ENCODE results near the gene SORCS2.

The SORCS2 gene

DNA sequence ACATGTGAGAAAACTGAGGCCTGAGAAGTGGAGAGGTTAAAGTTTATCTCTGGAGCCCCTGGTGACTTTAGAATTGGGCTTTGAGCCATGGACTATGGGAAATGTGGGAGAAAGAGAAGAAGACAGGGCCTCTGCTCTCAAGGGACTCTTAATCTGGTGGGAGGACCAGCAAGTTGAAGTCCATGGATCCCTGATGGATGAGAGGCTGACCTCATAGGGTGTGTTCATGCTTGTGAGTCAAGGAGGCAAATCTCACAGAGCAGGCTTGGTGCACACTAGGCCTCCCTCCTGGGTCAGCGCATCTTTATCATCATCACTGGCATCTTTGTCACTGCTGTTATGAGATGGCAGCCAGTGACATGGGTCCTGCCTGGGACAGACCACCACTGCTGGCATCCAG lies 535.4 kb downstream of the SORCS2 start:
- no peaks in the 10 kb centered on the region for H3K36me3 Mint-ChIP-seq (ENCODE audit: low read depth)
- no peak overlapping the region for H3K27ac Mint-ChIP-seq
- H3K4me1 Mint-ChIP-seq (ENCODE audit: low read depth) = peaks cover 2% of the 10 kb centered on the region
- no peak overlapping the region for H3K4me3 Mint-ChIP-seq
- H3K9me3 Mint-ChIP-seq = peaks cover 11% of the 10 kb centered on the region
- intact Hi-C loops (cut with micrococcal nuclease) = no loop called here
- peaks cover 9% of the 10 kb centered on the region for H3K27me3 Mint-ChIP-seq

DNA sequence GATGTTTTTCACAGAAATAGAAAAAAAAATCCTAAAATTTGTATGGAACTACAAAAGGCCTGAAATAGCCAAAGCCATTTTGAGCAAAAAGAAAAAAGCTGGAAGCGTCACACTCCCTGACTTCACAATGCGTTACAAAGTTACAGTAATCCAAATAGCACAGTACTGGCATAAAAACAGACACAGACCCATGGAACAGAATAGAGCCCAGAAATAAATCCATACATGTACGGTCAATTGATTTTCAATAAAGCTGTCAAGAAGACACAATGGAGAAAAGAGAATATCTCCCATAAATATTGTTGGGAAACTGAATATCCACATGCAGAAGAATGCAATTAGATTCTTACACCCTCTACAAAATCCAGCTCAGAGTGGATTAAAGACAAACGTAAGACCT lies 539.1 kb downstream of the SORCS2 start:
- Mint-ChIP-seq H3K27me3 (peaks cover 17% of the 10 kb centered on the region), H3K4me1 (ENCODE audit: low read depth) (no peaks in the 10 kb centered on the region), H3K36me3 (ENCODE audit: low read depth) (no peaks in the 10 kb centered on the region), H3K9me3 (no peaks in the 10 kb centered on the region), H3K27ac (no peak overlapping the region), H3K4me3 (no peak overlapping the region)
- intact Hi-C loops (cut with micrococcal nuclease) = no loop called here

DNA sequence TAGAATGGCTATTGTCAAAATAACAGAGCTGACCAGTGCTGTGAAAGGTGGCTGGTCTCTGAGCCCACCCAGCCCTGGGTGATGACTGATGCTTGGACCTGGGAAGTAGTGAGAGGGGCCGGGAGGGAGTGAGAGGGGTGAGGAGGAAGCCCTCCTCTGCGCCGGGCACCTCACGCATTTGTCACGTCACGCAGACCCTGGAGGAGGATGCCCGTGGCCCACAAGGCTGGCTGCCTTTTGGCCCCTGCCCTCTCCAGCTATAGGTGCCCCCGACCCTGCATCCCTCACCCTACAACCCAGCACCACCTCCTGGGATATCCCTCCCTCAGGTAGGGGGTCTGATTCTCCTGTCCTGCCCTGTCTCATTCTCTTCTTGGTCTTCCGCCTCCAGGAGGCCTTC lies 539.9 kb downstream of the SORCS2 start:
- no peaks in the 10 kb centered on the region for H3K36me3 Mint-ChIP-seq (ENCODE audit: low read depth)
- H3K27me3 Mint-ChIP-seq = peaks cover 20% of the 10 kb centered on the region
- H3K4me3 Mint-ChIP-seq = no peak overlapping the region
- H3K27ac Mint-ChIP-seq = no peak overlapping the region
- no peaks in the 10 kb centered on the region for H3K4me1 Mint-ChIP-seq (ENCODE audit: low read depth)
- intact Hi-C loops (cut with micrococcal nuclease) = no loop called here
- H3K9me3 Mint-ChIP-seq = no peaks in the 10 kb centered on the region

DNA sequence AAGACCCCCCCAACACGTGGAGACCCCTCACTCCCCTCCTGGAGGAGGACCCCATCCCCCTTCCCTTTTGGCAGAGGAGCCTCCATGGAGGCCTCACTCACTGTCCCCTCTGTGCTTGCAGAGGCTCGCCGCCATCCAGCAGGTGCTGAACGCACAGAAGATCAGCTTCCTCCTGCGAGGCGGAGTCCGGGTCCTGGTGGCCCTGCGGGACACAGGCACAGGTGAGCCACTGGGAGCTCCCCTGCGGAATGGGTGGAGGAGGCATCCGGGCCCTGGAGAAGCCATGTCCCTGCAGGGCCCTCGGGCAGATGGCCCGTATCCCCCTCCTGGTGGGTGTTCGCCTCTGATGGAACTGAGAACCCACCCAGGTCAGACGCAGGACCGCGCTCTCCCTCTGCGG lies 540.9 kb downstream of the SORCS2 start:
- no peaks in the 10 kb centered on the region for H3K36me3 Mint-ChIP-seq (ENCODE audit: low read depth)
- no peak overlapping the region for H3K4me3 Mint-ChIP-seq
- H3K4me1 Mint-ChIP-seq (ENCODE audit: low read depth) = no peaks in the 10 kb centered on the region
- no peaks in the 10 kb centered on the region for H3K9me3 Mint-ChIP-seq
- intact Hi-C loops (cut with micrococcal nuclease) = no loop called here
- H3K27me3 Mint-ChIP-seq = peaks cover 23% of the 10 kb centered on the region
- no peak overlapping the region for H3K27ac Mint-ChIP-seq

DNA sequence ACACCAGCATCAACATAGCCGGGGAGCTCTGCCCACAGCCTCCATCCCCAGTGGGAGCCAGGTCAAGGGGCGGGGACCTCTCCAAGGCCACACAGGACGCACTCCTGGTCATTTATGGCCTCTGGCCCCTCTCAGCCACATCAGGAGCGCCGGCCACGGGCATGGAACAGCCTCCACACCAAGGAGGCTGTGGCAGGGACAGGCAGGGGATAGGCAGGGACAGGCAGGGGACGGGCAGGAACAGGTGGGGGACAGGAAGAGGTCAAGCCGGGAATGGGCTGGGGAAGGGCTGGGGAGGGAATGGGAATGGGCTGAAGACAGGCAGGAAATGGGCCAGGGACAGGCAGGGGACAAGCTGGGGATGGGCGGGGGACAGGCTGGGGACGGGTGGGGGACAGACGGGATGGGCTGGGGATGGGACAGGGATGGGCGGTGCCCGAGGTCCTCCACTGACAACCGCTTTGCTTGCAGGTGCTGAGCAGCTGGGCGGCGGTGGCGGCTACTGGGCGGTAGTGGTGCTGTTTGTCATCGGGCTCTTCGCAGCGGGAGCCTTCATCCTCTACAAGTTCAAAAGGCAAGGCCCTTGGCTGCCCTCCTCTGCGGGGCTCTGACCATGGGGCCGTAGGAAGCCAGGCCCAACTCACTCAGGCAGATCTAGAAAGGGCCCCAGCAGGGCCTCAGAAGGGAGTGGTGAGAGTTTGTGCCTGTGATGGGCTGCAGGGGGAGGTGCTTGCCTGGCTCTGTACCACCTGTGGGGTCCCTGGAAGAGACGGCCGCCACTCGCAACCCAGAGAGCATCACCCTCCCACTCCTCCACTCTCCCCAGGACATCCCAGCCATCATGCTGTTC lies 541.7 kb downstream of the SORCS2 start:
- H3K4me3 Mint-ChIP-seq = no peak overlapping the region
- no peak overlapping the region for H3K27ac Mint-ChIP-seq
- H3K27me3 Mint-ChIP-seq = peaks cover 23% of the 10 kb centered on the region
- H3K9me3 Mint-ChIP-seq = no peaks in the 10 kb centered on the region
- H3K36me3 Mint-ChIP-seq (ENCODE audit: low read depth) = no peaks in the 10 kb centered on the region
- H3K4me1 Mint-ChIP-seq (ENCODE audit: low read depth) = no peaks in the 10 kb centered on the region
- intact Hi-C loops (cut with micrococcal nuclease) = no loop called here

DNA sequence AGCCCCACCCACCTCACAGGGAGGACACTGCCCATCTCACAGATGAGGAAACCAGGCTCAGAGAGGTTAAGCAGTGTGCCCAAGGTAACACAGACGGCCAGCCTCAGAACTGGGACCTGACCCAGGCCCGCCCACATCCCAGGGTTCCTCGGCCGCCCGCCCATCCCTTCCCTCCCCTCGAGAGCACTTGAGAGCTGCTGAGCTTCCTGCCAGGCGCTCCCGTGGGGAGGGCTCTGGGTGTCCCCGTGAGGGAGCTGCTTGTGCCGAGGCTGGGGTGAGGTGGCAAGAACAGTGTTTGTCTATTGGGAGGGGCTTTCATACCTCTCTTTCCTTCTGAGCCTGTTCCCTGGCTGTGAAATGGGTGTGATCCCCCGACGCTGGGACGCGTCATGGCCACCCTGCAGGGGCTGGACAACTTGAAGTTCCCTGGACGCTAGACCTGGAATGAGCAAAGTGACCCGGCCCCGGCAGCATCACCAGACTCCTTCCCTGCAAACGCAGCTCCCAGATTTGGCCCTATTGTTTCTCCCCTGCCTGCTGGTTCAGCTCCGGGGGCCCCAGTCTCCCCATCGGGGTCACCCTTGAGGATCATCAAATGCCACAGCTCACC lies 542.4 kb downstream of the SORCS2 start:
- H3K36me3 Mint-ChIP-seq (ENCODE audit: low read depth) = no peaks in the 10 kb centered on the region
- intact Hi-C loops (cut with micrococcal nuclease) = no loop called here
- peaks cover 23% of the 10 kb centered on the region for H3K27me3 Mint-ChIP-seq
- no peaks in the 10 kb centered on the region for H3K9me3 Mint-ChIP-seq
- H3K4me1 Mint-ChIP-seq (ENCODE audit: low read depth) = no peaks in the 10 kb centered on the region
- no peak overlapping the region for H3K27ac Mint-ChIP-seq
- no peak overlapping the region for H3K4me3 Mint-ChIP-seq

DNA sequence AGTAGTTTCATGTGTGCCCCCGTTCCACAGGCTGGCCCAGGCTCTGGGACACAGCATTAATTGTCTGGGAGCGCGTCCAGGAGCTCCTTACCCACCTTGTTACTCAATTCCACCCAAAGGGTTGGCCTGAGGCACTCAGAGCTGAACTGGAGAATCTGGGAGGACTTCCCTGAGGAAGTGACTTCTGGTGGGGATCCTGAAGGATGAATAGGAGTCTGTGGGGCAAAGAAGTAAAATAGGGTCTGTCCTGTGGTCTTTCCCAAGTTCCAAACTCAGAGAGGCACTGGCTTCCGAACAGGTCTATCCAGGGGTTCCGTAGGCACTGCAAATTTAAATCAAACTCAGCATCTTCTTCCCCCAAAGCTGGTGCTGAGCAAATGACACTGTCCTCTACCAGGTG lies 543.1 kb downstream of the SORCS2 start:
- H3K27me3 Mint-ChIP-seq = peaks cover 24% of the 10 kb centered on the region
- H3K9me3 Mint-ChIP-seq = no peaks in the 10 kb centered on the region
- H3K4me3 Mint-ChIP-seq = no peak overlapping the region
- intact Hi-C loops (cut with micrococcal nuclease) = no loop called here
- no peaks in the 10 kb centered on the region for H3K4me1 Mint-ChIP-seq (ENCODE audit: low read depth)
- no peaks in the 10 kb centered on the region for H3K36me3 Mint-ChIP-seq (ENCODE audit: low read depth)
- no peak overlapping the region for H3K27ac Mint-ChIP-seq

DNA sequence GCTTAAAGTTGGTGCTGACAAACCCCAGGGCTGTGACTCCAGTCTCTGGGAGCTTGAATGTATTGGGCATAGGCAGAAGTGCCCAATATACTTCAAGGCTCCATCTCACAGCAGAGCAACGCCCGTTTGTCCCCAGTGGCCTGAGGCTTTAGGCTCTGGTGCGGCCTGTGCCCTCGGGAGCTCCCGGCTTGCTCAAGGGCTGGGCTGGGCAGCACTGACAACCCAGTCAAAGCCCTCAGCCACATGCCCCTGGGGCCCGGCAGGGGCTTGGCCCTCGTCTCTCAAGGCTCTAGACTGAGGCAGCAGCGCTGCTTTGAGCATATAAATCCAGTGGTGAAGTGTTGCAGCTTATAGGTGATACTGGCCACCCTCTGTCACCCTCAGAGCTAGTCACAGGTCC lies 543.6 kb downstream of the SORCS2 start:
- Mint-ChIP-seq H3K9me3 (no peaks in the 10 kb centered on the region), H3K4me3 (no peak overlapping the region), H3K27me3 (peaks cover 28% of the 10 kb centered on the region), H3K4me1 (ENCODE audit: low read depth) (no peaks in the 10 kb centered on the region), H3K36me3 (ENCODE audit: low read depth) (no peaks in the 10 kb centered on the region), H3K27ac (no peak overlapping the region)
- intact Hi-C loops (cut with micrococcal nuclease) = no loop called here

DNA sequence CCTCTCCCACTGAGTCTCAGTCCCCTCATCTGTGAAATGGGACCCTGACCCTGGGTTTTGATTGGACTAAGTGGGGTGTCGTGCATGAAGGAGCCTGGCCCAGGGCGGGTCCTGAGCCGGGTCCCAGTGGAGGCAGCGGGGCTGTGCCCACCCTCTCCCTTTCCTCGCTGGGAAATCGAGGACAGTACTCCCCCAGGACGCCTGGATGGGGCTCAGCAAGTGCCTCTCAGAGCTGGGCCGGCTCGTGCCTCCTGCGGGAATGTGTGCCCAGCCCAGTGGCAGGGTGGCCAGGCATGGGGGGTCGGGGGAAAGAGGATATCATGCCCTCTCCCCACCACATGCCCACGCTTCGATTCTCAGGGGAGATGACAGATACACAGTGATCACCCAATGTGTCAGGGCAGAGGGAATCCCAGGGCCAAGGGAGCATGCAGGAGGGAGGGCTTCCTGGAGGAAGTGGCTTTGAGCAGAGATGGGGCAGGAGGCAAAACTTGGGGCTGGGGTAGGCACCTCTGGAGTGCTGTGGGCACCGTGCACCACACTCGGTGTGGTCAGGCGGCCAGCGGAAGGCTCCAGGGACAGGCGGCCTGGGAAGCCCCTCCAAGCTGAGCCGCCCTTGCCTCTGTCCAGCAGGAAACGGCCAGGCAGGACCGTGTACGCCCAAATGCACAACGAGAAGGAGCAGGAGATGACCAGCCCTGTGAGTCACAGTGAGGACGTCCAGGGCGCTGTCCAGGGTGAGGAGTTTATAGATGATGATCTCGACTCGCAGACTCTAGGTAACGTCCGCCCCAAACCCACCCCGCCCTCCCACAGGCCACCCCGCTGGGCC lies 544.3 kb downstream of the SORCS2 start:
- intact Hi-C loops (cut with micrococcal nuclease) = no loop called here
- peaks cover 30% of the 10 kb centered on the region for H3K27me3 Mint-ChIP-seq
- H3K36me3 Mint-ChIP-seq (ENCODE audit: low read depth) = no peaks in the 10 kb centered on the region
- no peaks in the 10 kb centered on the region for H3K4me1 Mint-ChIP-seq (ENCODE audit: low read depth)
- no peak overlapping the region for H3K4me3 Mint-ChIP-seq
- no peak overlapping the region for H3K27ac Mint-ChIP-seq
- H3K9me3 Mint-ChIP-seq = no peaks in the 10 kb centered on the region

DNA sequence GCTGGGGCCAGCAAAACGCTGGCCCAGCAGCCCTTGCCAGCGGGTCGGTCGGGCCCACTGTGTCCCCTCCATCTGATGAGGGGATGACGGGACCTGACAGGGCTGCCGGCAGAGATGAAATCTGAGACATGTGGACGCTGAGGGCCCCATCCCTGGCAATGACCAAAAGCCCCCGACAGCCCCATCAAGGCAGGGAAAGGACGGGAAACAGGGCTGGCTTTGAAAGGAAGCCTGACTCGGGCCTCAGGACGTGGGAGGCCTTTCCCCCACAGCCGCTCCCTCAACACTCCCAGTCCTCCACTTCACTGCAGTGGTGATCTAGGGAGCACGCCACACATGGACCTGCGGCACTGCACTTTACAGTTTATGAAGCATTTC lies 544.9 kb downstream of the SORCS2 start:
- H3K27me3 Mint-ChIP-seq = peaks cover 29% of the 10 kb centered on the region
- H3K9me3 Mint-ChIP-seq = no peaks in the 10 kb centered on the region
- H3K36me3 Mint-ChIP-seq (ENCODE audit: low read depth) = no peaks in the 10 kb centered on the region
- no peak overlapping the region for H3K4me3 Mint-ChIP-seq
- H3K4me1 Mint-ChIP-seq (ENCODE audit: low read depth) = no peaks in the 10 kb centered on the region
- intact Hi-C loops (cut with micrococcal nuclease) = no loop called here
- H3K27ac Mint-ChIP-seq = no peak overlapping the region

DNA sequence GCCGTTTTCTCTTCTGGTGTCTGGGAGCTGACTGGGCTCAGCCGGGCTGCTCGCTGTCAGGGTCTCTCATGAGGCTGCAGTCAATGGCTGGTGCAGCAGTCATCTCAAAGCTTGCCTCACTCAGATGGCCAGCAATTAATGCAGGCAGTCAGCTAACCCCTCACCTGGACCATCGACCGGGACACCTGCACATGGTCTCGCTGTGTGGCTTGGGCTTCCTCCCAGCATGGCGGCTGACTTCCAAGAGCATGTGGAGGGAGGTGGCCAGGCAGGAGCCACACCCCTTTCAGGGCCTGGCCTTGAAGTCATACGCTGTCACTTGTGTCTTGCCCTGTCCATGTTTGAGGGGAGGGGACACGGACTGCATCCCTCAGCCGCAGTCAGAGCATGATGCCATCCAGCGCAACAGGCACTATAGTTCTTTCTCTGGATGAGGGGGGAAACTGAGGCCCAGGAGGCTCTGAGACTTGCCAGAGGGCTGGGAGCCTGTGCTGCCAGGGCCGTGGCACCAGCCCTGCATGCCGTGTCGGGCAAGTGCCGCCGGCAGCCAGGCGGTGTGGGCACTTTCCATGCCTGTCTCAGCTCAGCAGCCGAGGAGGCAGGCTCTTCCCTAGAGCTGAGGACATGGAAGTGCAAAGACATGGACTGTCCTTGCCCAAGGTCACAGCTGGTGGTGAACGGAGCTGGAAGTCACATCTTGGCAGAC lies 545.6 kb downstream of the SORCS2 start:
- H3K4me3 Mint-ChIP-seq = no peak overlapping the region
- H3K4me1 Mint-ChIP-seq (ENCODE audit: low read depth) = peaks cover 5% of the 10 kb centered on the region
- no peaks in the 10 kb centered on the region for H3K36me3 Mint-ChIP-seq (ENCODE audit: low read depth)
- H3K27me3 Mint-ChIP-seq = peaks cover 28% of the 10 kb centered on the region
- no peaks in the 10 kb centered on the region for H3K9me3 Mint-ChIP-seq
- intact Hi-C loops (cut with micrococcal nuclease) = no loop called here
- no peak overlapping the region for H3K27ac Mint-ChIP-seq

DNA sequence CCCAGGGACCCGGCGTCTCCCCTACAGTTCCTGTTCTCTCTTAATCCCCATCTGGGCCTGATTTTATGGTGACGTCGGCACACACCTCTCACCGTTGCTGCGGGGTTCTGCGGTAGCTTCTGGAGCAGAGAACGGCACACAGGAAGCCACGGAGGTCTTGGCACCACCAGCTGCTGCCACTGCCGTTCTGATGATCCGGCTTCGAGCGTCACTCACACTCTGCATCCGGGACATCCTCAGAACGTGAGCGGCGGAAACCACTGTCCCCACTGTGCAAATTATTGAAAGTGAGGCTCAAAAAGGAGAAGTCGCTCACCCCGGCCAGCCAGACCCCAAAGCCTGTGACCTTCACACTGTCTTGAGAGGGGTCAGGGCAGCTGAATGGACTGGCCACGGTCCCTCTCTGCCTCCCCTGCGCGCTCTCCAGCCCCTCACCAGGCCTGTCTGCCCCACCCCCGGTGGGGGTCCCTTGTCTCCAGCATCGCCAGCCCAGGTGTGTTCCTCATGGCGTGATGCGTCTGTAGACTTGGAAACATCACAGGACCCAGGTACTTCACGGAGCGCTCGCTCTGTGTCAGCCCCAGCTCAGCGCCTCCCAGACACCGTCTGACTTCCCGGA lies 546.2 kb downstream of the SORCS2 start:
- Mint-ChIP-seq H3K27ac (no peak overlapping the region), H3K36me3 (ENCODE audit: low read depth) (no peaks in the 10 kb centered on the region), H3K27me3 (peaks cover 27% of the 10 kb centered on the region), H3K4me1 (ENCODE audit: low read depth) (peaks cover 12% of the 10 kb centered on the region), H3K4me3 (no peak overlapping the region), H3K9me3 (no peaks in the 10 kb centered on the region)
- intact Hi-C loops (cut with micrococcal nuclease) = no loop called here

DNA sequence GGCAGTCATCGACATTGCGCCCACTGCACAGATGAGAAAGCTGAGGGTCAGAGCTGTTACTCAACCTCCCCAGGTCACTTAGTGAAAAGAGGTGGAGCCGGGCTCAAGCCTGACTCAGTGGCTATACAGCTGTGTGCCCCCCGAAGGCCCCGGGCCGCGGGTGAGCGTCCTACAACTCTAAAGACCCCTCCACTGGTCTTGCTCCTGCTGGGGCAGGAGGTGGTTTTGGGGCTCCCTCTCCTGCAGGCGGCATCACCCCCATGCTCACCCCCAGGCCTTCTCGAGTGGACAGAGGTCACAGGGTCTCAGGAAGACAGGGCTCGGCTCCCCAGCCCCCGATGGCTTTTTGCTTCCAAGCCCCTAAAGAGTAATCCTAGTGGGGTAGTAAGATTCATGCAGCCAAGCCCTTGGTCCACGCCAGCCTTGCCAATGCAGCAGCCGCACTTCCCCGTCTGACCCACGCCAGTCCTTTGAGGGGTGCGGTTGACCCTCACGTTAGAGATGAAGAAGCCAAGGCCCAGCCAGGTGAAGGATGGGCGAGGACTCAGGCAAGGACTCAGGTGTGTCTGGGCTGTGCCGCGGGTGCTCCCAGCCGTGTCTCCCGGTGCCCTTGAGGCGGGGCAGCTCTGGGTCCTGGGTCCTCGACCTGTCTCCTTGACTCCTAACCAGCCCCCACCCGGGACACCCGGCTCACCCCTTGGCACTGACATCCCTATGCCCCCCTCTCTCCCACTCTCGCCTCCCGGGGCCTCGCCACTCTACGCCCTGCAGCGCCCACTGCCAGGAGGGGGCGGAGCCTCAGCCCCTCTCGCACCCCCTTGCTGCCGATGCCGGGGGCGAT lies 547.0 kb downstream of the SORCS2 start:
- Mint-ChIP-seq H3K27ac (no peak overlapping the region), H3K36me3 (ENCODE audit: low read depth) (no peaks in the 10 kb centered on the region), H3K9me3 (no peaks in the 10 kb centered on the region), H3K4me1 (ENCODE audit: low read depth) (peaks cover 19% of the 10 kb centered on the region), H3K27me3 (peaks cover 20% of the 10 kb centered on the region), H3K4me3 (no peak overlapping the region)
- intact Hi-C loops (cut with micrococcal nuclease) = no loop called here

Measured in dendritic cell treated with granulocyte-macrophage colony-stimulating factor and Interleukin-4, amounts not matched to agents 40 ng/mL and 50 ng/mL, for 4 days (primary cell).